B cell (primary cell): ENCODE results near the gene HHIPL1. TPM values are rescaled to one million over a fixed set of nuclear protein-coding genes. Genes with fewer than 3 reads are reported as not detected.

ENCODE experiments used
- ATAC-seq: fragments of 200-7000 bp; cut with Tn5 transposase; one replicate; pipeline ENCODE4 v1.10.0; 2021; ENCODE audit warnings: low read depth, mild to moderate bottlenecking, moderate number of reproducible peaks, moderate library complexity
- CTCF ChIA-PET: fragments of 350-600 bp; sonication (Branson Sonifier 250); formaldehyde crosslinking; loops from one replicate; lab custom pipeline; 2021; ENCODE audit warnings: antibody characterized with exemption, inconsistent platforms; lab: Charles Lee
- POLR2A ChIA-PET: fragments of 350-600 bp; sonication (Branson Sonifier 250); formaldehyde crosslinking; loops from one replicate; lab custom pipeline; 2021; ENCODE audit warnings: antibody characterized with exemption; lab: Charles Lee
- DNase-seq: peaks from one replicate; pipeline ENCODE4 v3.0.0; 2013
- H2AFZ ChIP-seq: 2 replicates; pipeline ENCODE4 v1.6.1; 2012; ENCODE audit warnings: mild to moderate bottlenecking, low read depth, low read length; ENCODE audit not compliant: insufficient read depth, poor library complexity, severe bottlenecking
- H3K27ac ChIP-seq, 2 donors: 1 replicate in 1 of 2; 2 replicates in 1 of 2; pipeline ENCODE4 v1.5.1; 2012 to 2013; ENCODE audit warnings: low read length in 2 of 2, mild to moderate bottlenecking in 2 of 2, moderate library complexity in 1 of 2
- H3K27me3 ChIP-seq, 4 experiments: fragments of 200-600 bp in 1 of 4; sonication (generic) in 1 of 4; replicated peaks in 1 of 4; 1 replicate in 2 of 4; 2 replicates in 2 of 4; pipeline versions ENCODE4 v1.6.1 to v1.7.0; 2013 to 2016; ENCODE audit warnings: low read length in 3 of 4, mild to moderate bottlenecking in 2 of 4, mixed read lengths in 1 of 4, moderate library complexity in 1 of 4; ENCODE audit not compliant: insufficient read depth in 4 of 4, control insufficient read depth in 3 of 4; ENCODE audit errors: control extremely low read depth in 1 of 4
- H3K36me3 ChIP-seq, 2 experiments: replicated peaks in 1 of 2; 1 replicate in 1 of 2; 2 replicates in 1 of 2; pipeline versions ENCODE4 v1.6.1 to v1.7.1; 2013; ENCODE audit warnings: low read length in 1 of 2; ENCODE audit not compliant: insufficient read depth in 2 of 2, control insufficient read depth in 1 of 2; ENCODE audit errors: control extremely low read depth in 1 of 2, extremely low read depth in 1 of 2
- H3K4me1 ChIP-seq, 2 donors: fragments of 200-600 bp in 1 of 2; sonication (generic) in 1 of 2; 1 replicate in 1 of 2; 2 replicates in 1 of 2; pipeline versions ENCODE4 v1.5.1 to v1.6.1; 2013 to 2017; ENCODE audit warnings: low read length in 2 of 2; ENCODE audit not compliant: control insufficient read depth in 2 of 2, insufficient read depth in 2 of 2
- H3K4me2 ChIP-seq: replicated peaks from 2 replicates; pipeline ENCODE3; 2012; ENCODE audit warnings: mild to moderate bottlenecking, low read depth, low read length; ENCODE audit not compliant: poor library complexity, severe bottlenecking
- H3K4me3 ChIP-seq, 5 experiments: fragments of 200-600 bp in 1 of 5; sonication (generic) in 1 of 5; 1 replicate in 3 of 5; 2 replicates in 2 of 5; pipeline versions ENCODE4 v1.5.1 to v1.7.0; 2011 to 2016; ENCODE audit warnings: low read length in 4 of 5, mild to moderate bottlenecking in 4 of 5, low read depth in 2 of 5, control low read depth in 1 of 5, moderate library complexity in 1 of 5; ENCODE audit not compliant: insufficient read depth in 1 of 5; ENCODE audit errors: control extremely low read depth in 1 of 5, extremely low read depth in 1 of 5
- H3K79me2 ChIP-seq: fragments of 200-600 bp; sonication (generic); one replicate; pipeline ENCODE4 v1.6.0; 2016; ENCODE audit warnings: low read length; ENCODE audit not compliant: control insufficient read depth, insufficient read depth
- H3K9ac ChIP-seq: fragments of 200-600 bp; sonication (generic); 2 replicates; pipeline ENCODE4 v1.6.1; 2017; ENCODE audit warnings: mild to moderate bottlenecking, low read length, moderate library complexity
- H3K9me3 ChIP-seq, 3 donors: one replicate each; pipeline versions ENCODE4 v1.6.1 to v1.7.1; 2013; ENCODE audit warnings: low read length in 2 of 3; ENCODE audit not compliant: control insufficient read depth in 2 of 3, insufficient read depth in 1 of 3; ENCODE audit errors: control extremely low read depth in 1 of 3
- H4K20me1 ChIP-seq: 2 replicates; pipeline ENCODE4 v1.6.0; 2012; ENCODE audit warnings: mild to moderate bottlenecking, low read length; ENCODE audit not compliant: insufficient read depth, control insufficient read depth, poor library complexity, severe bottlenecking
- H3K27ac Mint-ChIP-seq: one replicate; pipeline ENCODE4 v1.8.0; 2021; ENCODE audit warnings: mixed read lengths
- H3K27me3 Mint-ChIP-seq: one replicate; pipeline ENCODE4 v1.8.0; 2021; ENCODE audit warnings: mixed read lengths
- H3K4me1 Mint-ChIP-seq: one replicate; pipeline ENCODE4 v1.8.0; 2021; ENCODE audit warnings: mixed read lengths
- H3K4me3 Mint-ChIP-seq: one replicate; pipeline ENCODE4 v1.8.0; 2021; ENCODE audit warnings: mixed read lengths
- H3K9me3 Mint-ChIP-seq: one replicate; pipeline ENCODE4 v1.8.0; 2022; ENCODE audit warnings: mixed read lengths; ENCODE audit not compliant: insufficient read depth
- CTCF ChIP-seq: fragments of 200-600 bp; IDR thresholded peaks from one replicate; pipeline ENCODE4 v1.8.0; 2022; ENCODE audit warnings: antibody characterized with exemption, mild to moderate bottlenecking
- EZH2 ChIP-seq: IDR thresholded peaks from 2 replicates; pipeline ENCODE4 v1.6.1; 2012; ENCODE audit warnings: borderline replicate concordance, low read depth, mild to moderate bottlenecking, moderate library complexity, low read length; ENCODE audit not compliant: insufficient read depth, poor library complexity, severe bottlenecking
- WGBS: methylation state at CpG from one replicate; pipeline ENCODE4 v1.1.5; 2013; ENCODE audit warnings: missing lambda C conversion rate; ENCODE audit not compliant: insufficient coverage; 5-methylcytosine and 5-hydroxymethylcytosine counted together
- intact Hi-C: fragments of 100-400 bp; cut with micrococcal nuclease; formaldehyde crosslinking; loops from one replicate; pipeline ENCODE4 v1.10.0; 2022
- polyA plus RNA-seq: library from polyadenylated mRNA; depleted of rRNA; stranded (reverse); fragments of >200 nt; gene quantifications from 2 replicates; pipeline ENCODE4 v1.2.3, GENCODE V29; 2012
- total RNA-seq, 2 donors: library from RNA; stranded (reverse); fragments of 120-200 nt in 1 of 2; gene quantifications; 1 replicate in 1 of 2; 2 replicates in 1 of 2; pipeline versions ENCODE4 v1.2.3 to v1.2.4, GENCODE V29; 2013 to 2022

Gene HHIPL1
- total and polyA plus RNA-seq, 2 donors (not counting 1 experiment from before 2014, with no cell fraction given) = not detected

DNA sequence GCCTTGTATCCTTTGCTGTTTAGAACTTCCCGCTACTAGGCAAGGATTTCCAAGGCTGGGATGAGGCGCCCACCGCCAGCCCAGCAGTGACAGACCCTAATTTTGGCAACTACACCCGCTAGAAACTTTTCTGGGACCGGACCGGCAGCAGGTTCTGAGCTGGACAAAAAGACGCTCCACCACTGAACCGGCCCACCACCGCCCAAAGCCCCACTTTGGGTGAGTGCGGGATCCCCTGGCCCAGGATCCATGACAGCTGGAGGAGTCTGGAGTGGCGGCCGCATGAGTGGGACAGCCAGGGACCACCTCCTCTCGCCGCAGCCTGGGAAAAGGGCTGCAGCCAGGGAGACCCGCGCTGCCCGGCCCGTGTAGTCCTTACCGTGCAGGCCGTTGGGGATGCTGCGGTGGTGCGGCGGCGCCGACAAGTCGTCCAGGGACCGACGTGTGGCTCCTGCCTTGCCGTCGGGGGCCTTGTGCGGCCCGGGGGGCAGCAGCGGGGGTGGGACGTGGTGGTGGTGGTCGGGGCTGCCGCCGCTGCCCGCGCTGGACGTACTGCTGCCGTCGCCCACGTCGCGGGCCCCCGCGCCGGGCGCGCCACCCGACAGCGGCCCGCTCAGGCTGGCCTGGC is 42.0 kb upstream of the HHIPL1 start:
- Histone ChIP-seq H3K79me2 (no peaks in the 10 kb centered on the region), H4K20me1 (no peaks in the 10 kb centered on the region), H3K9ac (no peak overlapping the region), H3K4me1 (peaks cover 5 to 16% of the 10 kb centered on the region in 2 donors), H3K27ac (no peak overlapping the region), H3K36me3 (no peaks in the 10 kb centered on the region), H3K4me3 (no peak overlapping the region), H2AFZ (peak overlapping the region; percentile 85), H3K4me2 (peak overlapping the region; percentile 83), H3K27me3 (peaks cover 0 to 12% (median 5%) of the 10 kb centered on the region in 4 experiments), H3K9me3 (no peaks in the 10 kb centered on the region)
- no peak for ATAC-seq
- no peak for DNase-seq
- Mint-ChIP-seq H3K4me1 (peaks cover 14% of the 10 kb centered on the region), H3K4me3 (peak overlapping the region; percentile 82), H3K27me3 (peaks cover 7% of the 10 kb centered on the region), H3K9me3 (no peaks in the 10 kb centered on the region), H3K27ac (peak overlapping the region; percentile 50)
- intact Hi-C loops = loop anchor here (10.0 kb wide), 2 partner anchors 612 to 702 kb away; partner anchors contain the start of gene SLC25A29
- ChIA-PET CTCF (no interaction called here), POLR2A (no interaction called here)
- 39% methylated on average over 53 of the region's 53 CpGs for WGBS
- no peak for TF ChIP-seq CTCF
- no peak for TF ChIP-seq EZH2
